HG02623 (cell line): ENCODE results near the gene PANX3.
"Not testable (repeated sequence)": the region's sequence is repeated elsewhere in the genome, so short reads cannot be mapped to it uniquely, and the experiment has no call there.

ENCODE experiments used
- ATAC-seq: cut with Tn5 transposase; IDR thresholded peaks from one replicate; pipeline ENCODE4 v1.9.1; 2021; ENCODE audit warnings: moderate library complexity; ENCODE audit not compliant: unreplicated experiment

PANX3 gene

GRCh38 chr11:124611064-124611463, at the start of gene PANX3:
Gene PANX3, plus strand, starts transcription at chr11:124611428. Its CDS starts 129 bp downstream, at chr11:124611557.
- ATAC-seq, result no peak

- no peak for ATAC-seq
Measured at GRCh38 chr11:124569697-124570096, 41.5 kb upstream of the PANX3 start, which contains the start of gene OR8A1. Gene OR8A1, plus strand, starts transcription at chr11:124569997. Its CDS starts 123 bp downstream, at chr11:124570120.

DNA sequence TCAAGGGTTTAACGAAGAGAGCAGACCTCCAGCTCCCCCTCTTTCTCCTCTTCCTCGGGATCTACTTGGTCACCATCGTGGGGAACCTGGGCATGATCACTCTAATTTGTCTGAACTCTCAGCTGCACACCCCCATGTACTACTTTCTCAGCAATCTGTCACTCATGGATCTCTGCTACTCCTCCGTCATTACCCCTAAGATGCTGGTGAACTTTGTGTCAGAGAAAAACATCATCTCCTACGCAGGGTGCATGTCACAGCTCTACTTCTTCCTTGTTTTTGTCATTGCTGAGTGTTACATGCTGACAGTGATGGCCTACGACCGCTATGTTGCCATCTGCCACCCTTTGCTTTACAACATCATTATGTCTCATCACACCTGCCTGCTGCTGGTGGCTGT, 41.1 kb upstream of the PANX3 start:
- ATAC-seq, result no peak

GRCh38 chr11:124577716-124578427, 33.4 kb upstream of the PANX3 start:
- ATAC-seq, result no peak

DNA sequence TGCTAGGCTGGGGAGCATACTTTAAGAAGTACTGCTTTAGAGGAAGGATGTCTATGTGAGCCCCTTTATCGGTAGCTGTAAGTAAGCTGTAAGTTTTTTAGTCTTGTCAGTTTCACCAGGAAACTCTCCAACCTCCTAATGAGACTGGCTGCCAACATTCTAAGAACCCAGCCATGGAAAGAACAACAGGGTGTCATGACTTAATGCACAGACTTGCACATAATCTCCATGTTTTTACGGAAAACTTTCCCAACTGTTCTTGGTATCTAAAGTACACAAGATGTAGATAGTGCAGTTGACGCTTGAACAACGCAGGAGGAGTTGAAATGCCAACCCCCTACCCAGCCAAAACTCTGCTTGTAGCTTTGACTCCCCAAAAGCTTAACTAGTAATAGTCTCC, 32.5 kb upstream of the PANX3 start:
- ATAC-seq, result no peak

- no peak for ATAC-seq
Measured at GRCh38 chr11:124581817-124582216, 29.4 kb upstream of the PANX3 start.

DNA sequence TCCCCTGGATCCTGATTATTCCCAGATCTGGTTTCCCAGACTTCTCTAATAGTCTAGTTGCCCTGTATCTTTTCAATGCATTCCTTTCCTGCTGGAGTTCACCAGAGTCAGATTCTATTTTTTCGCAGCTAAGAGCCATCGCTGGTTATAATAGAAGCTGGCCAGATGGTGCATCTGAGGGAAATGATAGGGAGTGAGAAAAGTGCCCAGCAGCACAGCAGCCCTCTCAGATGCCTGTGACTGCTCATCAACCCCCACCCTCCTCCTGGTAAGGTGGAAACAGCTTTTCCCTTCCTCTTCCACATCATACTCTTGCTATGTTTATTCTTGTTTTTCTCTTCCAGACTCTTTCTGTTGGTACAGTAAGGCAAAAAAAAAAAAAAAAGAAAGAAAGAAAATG, 28.7 kb upstream of the PANX3 start:
- ATAC-seq, result no peak

GRCh38 chr11:124583781-124584180, 27.4 kb upstream of the PANX3 start:
- no peak for ATAC-seq

DNA sequence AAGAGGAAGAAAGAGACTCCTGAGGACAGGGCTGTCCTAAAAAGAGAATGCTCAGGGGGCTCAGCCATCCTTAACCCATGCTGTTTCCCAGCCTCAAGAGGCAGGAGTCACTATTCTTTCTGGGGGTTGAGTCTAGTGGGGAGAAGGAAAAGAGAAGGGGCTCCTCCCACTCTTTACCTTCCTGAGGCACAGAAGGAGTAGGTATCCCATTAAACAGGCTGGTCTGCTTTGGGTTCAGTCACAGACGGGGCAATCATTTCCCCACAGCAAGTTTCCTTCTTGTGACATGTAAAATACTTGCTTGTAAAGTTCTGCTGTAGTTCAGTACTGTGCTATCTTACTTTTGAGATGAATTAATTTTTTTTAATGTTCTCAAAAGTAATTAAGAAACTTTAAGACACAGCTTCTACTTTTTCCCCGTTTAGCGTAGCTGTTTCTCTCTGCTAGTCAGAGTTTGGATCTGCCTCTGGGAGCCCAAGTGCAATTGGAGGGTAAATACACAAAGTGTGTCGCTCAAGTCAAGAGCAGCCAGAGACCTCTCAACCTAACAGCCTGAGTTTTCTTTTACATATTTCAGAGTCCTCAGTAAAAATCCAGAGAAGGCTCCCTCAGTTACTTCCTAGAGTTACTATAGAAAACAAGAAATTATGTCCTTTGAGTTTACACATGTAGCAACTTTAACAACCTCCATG, 26.4 kb upstream of the PANX3 start:
- no peak for ATAC-seq

DNA sequence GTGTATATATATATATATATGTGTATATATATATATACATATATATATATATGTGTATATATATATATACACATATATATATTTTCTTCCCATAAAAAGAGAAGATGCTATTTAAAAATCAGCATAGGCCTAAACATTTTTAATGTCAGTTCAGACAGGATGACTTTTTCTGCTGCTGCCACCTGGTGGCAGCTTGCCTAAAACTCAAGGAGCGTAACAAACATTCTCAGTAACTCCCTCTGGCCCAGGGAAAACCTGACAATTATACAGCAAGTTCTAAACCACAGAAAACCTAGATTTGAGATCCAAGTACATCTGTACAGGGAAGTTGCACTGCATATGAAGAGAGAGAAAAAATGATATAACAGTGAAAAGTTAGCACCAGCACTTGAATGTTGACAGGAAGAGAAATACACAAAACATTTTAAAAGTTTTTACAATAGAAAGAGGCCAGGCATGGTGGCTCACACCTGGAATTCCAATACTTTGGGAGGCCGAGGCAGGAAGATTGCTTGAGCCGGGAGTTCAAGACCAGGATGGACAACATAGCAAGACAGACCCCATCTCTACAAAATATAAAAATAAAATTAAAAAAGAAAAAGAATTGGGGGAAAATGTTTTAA, 24.9 kb upstream of the PANX3 start:
- ATAC-seq, result no peak

- ATAC-seq, result no peak
Measured at GRCh38 chr11:124591430-124591829, 19.8 kb upstream of the PANX3 start.

DNA sequence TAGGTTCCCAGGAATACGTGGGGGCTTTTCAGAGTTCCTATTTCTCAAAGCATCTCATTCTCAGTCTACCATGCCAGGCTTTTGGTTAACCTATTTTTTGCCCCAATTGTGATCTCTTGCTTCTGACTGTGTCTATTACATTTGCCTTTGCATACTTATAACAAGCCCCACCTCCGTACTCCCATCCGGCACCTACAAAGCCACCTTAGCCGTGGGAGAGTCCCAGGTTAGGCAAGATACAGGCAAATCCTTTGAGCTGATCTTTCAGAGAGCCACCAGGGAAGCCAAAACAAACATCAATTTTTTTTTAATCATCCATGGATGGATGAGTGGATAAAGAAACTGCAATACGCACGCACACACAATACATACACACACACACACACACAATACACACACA, 18.6 kb upstream of the PANX3 start:
- ATAC-seq, result no peak

GRCh38 chr11:124595302-124595701, 15.9 kb upstream of the PANX3 start:
- no peak for ATAC-seq

DNA sequence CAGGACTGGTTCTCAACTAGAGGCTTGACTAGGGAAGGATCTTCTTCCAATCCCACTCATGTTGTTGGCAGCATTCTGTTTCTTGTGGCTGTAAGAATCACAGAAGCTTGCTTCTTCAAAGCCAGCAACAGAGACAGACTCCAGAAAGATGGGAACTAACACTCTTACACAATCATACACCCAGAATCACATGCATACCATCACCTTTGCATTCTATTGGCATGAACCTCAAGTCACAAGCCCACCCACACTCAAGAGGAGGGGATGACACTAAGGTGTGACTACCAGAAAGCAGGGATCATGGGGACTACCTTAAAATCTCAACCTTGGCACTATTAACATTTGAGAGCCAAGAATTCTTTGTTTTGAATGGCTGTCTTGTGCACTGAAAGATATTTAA, 13.6 kb upstream of the PANX3 start:
- no peak for ATAC-seq

DNA sequence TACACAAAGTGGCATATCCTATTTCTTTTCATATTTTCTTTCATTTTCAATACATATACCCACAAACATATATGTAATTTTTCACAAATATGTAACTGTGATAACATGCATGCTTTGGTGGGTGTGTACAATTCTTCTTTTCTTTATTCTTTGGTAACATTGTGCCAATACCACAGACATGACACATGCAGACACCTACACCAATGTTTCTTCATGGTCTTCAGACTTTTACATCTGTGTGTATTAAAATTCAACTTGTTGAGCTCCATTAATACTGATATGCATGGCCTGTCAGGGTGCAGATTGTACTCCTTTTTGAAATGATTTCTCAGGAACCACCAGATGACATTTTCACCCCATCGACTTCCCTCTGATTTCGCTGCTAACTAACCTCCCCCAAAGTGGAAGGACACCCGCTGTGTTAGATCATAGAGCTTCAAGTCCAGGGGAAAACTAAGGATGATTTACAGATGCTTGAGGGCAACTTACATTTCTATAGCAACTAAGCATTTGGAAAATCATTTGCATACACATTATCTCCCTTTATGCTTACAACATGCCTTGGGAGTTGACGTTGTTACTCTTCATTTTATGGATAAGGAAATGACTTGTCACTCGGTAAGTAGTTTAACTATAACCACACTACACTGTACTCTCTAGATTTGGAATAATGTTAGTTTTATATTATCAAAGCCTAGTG, 10.5 kb upstream of the PANX3 start:
- no peak for ATAC-seq

DNA sequence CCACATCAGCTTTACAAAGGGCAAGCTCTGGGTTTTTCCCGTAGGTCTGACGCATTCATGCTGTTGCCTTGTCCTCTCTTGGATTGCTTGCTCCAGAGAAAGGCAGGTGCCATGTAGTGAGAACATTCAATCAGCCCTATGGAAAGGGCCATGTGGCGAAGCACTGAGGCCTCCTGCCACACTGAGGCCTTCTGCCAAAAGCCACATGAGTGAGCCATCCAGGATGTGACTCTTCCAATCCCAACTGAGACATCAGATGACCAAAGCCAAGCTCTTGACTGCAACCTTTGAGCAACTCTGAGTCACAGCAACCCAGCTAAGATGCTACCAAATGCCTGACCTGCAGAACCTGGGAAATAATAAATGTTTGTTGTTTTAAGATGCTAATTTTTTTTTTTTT, 9.0 kb upstream of the PANX3 start:
- ATAC-seq, result no peak

- not testable (repeated sequence) for ATAC-seq
Measured at GRCh38 chr11:124602723-124603122, 8.5 kb upstream of the PANX3 start.

- no peak for ATAC-seq
Measured at GRCh38 chr11:124605719-124606118, 5.5 kb upstream of the PANX3 start.

DNA sequence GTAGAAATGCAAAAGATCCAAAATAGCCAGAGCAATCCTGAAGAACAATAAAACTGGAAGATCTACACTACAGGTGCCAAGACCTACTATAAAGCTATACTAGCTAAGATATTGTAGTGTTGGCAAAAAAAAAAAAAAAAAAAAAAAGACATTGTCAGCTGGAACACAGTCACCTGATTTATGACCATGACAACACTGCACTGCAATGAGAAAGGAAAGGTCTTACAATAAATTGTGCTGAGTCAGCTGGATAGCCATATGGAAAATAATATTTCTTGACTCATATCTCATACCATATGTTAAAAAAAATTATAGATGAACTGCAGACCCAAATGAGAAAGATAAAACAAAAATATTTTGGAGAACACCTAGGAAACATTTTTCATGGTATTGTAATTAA, 3.1 kb upstream of the PANX3 start:
- no peak for ATAC-seq

DNA sequence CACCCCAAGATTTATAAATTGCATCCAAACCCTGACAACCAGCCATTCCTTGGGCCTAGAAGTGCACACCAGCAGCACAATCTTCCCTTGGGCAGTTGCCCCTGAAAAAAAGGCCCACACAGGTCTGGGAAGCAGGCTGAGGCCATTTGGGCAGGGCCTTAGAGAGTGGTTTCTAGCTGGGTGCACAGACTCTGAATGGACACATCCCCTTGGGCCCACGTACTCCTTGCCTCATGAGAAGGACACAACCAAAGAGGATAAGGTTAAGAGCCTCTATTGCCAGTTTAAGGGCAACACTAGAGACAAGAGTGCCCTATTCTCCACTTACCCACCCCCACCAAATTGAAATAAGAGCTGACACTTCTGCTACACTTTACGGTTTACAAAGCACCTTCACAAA, 933 bp upstream of the PANX3 start:
- ATAC-seq, result no peak

DNA sequence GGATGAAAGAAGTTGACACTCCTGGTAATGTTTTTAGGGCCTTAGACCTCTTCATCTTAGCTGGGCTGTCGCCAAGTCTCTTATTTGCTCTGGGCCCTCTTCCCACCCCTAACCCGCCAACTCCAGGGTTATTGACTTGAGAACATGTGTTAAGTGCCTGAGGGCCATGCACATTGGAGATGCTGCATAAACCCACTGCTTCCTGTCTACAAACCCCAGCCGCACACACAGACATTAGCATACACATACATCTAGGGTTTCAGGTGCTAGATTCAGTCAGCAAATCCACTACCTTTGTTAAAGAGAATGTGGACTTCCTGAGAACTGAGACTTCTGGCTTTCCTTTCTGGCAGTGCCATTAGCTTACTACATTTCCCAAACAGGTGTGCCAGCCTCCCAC, 817 bp downstream of the PANX3 start:
- ATAC-seq, result no peak
